K562 (cell line): ENCODE data around the gene INTS6. TPM values are rescaled to one million over a fixed set of nuclear protein-coding genes. Genes with fewer than 3 reads are reported as not detected.

ENCODE experiments used
- BRF1 ChIP-seq: IDR thresholded peaks from 3 replicates; pipeline ENCODE4 v1.6.1; 2011; ENCODE audit warnings: borderline replicate concordance, mild to moderate bottlenecking; ENCODE audit not compliant: insufficient read length; ENCODE audit errors: extremely low read depth
- C11orf30 ChIP-seq: fragments of 450-650 bp; IDR thresholded peaks from 2 replicates; pipeline ENCODE4 v1.6.1; 2016; ENCODE audit warnings: low read depth, mild to moderate bottlenecking
- CCNT2 ChIP-seq: IDR thresholded peaks from 2 replicates; pipeline ENCODE4 v1.6.1; 2011; ENCODE audit warnings: borderline replicate concordance, low read depth, mild to moderate bottlenecking, moderate library complexity, mixed read lengths, low read length; ENCODE audit not compliant: insufficient read length; ENCODE audit errors: extremely low read depth
- EP300 ChIP-seq: IDR thresholded peaks from 2 replicates; pipeline ENCODE4 v1.6.1; 2012; ENCODE audit warnings: low read length, improper control_type of control experiment
- ERF ChIP-seq: fragments of 450-650 bp; formaldehyde crosslinking; IDR thresholded peaks from 2 replicates; pipeline ENCODE4 v1.4.0; 2020; ENCODE audit warnings: mild to moderate bottlenecking, mixed read lengths
- FOXA3 ChIP-seq, 2 experiments: fragments of 450-650 bp in 1 of 2; sonication (generic) in 1 of 2; formaldehyde crosslinking; IDR thresholded peaks in 1 of 2; conservative IDR thresholded peaks in 1 of 2; 2 replicates each; pipeline versions ENCODE4 v1.4.0 to v1.8.0; 2020 to 2022; ENCODE audit warnings: mild to moderate bottlenecking in 2 of 2, missing genetic modification reagents in 1 of 2
- FOXK1 ChIP-seq: sonication (generic); formaldehyde crosslinking; IDR thresholded peaks from 2 replicates; pipeline ENCODE4 v1.8.0; 2022; ENCODE audit warnings: missing genetic modification reagents, mild to moderate bottlenecking, borderline replicate concordance
- FOXM1 ChIP-seq, 2 experiments: fragments of 450-650 bp in 1 of 2; sonication (generic) in 1 of 2; formaldehyde crosslinking in 1 of 2; IDR thresholded peaks; 2 replicates each; pipeline versions ENCODE4 v1.6.1 to v1.9.0; 2017 to 2022; ENCODE audit warnings: low read depth in 2 of 2, mild to moderate bottlenecking in 2 of 2, missing genetic modification reagents in 1 of 2, moderate library complexity in 1 of 2
- JUNB ChIP-seq: fragments of 450-650 bp; formaldehyde crosslinking; conservative IDR thresholded peaks from 2 replicates; pipeline ENCODE4 v1.4.0; 2020; ENCODE audit warnings: mild to moderate bottlenecking
- KLF1 ChIP-seq: fragments of 450-650 bp; IDR thresholded peaks from 2 replicates; pipeline ENCODE4 v1.6.1; 2016; ENCODE audit warnings: missing genetic modification characterization, missing compliant biosample characterization
- MAFG ChIP-seq: fragments of 450-650 bp; conservative IDR thresholded peaks from 2 replicates; pipeline ENCODE4 v1.6.1; 2016; ENCODE audit warnings: missing genetic modification characterization, missing compliant biosample characterization
- MAFK ChIP-seq: IDR thresholded peaks from 2 replicates; pipeline ENCODE4 v1.6.1; 2011; ENCODE audit warnings: low read length, improper control_type of control experiment
- MECOM ChIP-seq: fragments of 250-450 bp; sonication (Bioruptor Pico); IDR thresholded peaks from 2 replicates; pipeline ENCODE4 v1.8.0; 2022; ENCODE audit warnings: inconsistent platforms
- NCOA4 ChIP-seq: fragments of 450-650 bp; IDR thresholded peaks from 2 replicates; pipeline ENCODE4 v1.6.1; 2018; ENCODE audit warnings: mild to moderate bottlenecking; ENCODE audit not compliant: partially characterized antibody
- NFE2L1 ChIP-seq: fragments of 450-650 bp; IDR thresholded peaks from 2 replicates; pipeline ENCODE4 v1.6.1; 2016; ENCODE audit warnings: missing genetic modification characterization, low read depth, mild to moderate bottlenecking, missing compliant biosample characterization, moderate library complexity, borderline replicate concordance
- SREBF2 ChIP-seq: sonication (generic); formaldehyde crosslinking; IDR thresholded peaks from 2 replicates; pipeline ENCODE4 v1.4.0; 2020; ENCODE audit warnings: mild to moderate bottlenecking, missing genetic modification reagents
- STAT5B ChIP-seq: fragments of 250-450 bp; sonication (Bioruptor Pico); IDR thresholded peaks from 2 replicates; pipeline ENCODE4 v1.8.0; 2021; ENCODE audit warnings: mild to moderate bottlenecking, inconsistent platforms
- TARDBP ChIP-seq: fragments of 450-650 bp; IDR thresholded peaks from 2 replicates; pipeline ENCODE4 v1.6.1; 2016
- ZEB2 ChIP-seq: fragments of 450-650 bp; IDR thresholded peaks from 2 replicates; pipeline ENCODE4 v1.6.1; 2016
- ZKSCAN1 ChIP-seq: fragments of 150-350 bp; IDR thresholded peaks from 2 replicates; pipeline ENCODE4 v1.6.1; 2016; ENCODE audit warnings: low read depth, low read length
- ZNF224 ChIP-seq: sonication (generic); formaldehyde crosslinking; IDR thresholded peaks from 2 replicates; pipeline ENCODE4 v1.8.0; 2022; ENCODE audit warnings: mild to moderate bottlenecking, missing genetic modification reagents
- ZNF239 ChIP-seq: fragments of 250-450 bp; sonication (Bioruptor Pico); IDR thresholded peaks from 2 replicates; pipeline ENCODE4 v1.4.0; 2020; ENCODE audit warnings: mild to moderate bottlenecking
- ZNF609 ChIP-seq: sonication (generic); formaldehyde crosslinking; IDR thresholded peaks from 2 replicates; pipeline ENCODE4 v1.8.1; 2023; ENCODE audit warnings: missing genetic modification reagents, mild to moderate bottlenecking, borderline replicate concordance
- polyA plus RNA-seq, 8 experiments: library from polyadenylated mRNA; depleted of rRNA in 4 of 8; stranded (reverse) in 5 of 8; unstranded in 3 of 8; fragments of >200 nt; fragmentation: Nextera tagmentation in 2 of 8; fragmentation: Illumina TruSeq in 1 of 8; extraction: Ambion mirVana in 2 of 8; extraction: Trizol in 1 of 8; gene quantifications; 2 replicates each; pipeline versions ENCODE4 v1.2.1 to v1.2.3, GENCODE V29; 2011 to 2014; ENCODE audit warnings: inconsistent platforms in 1 of 8, missing spikeins in 1 of 8
- total RNA-seq, 7 experiments: library from RNA; depleted of rRNA in 6 of 7; stranded (reverse); fragments of >200 nt in 6 of 7; fragmentation: Illumina TruSeq in 2 of 7; extraction: Trizol in 2 of 7; gene quantifications; 2 replicates each; pipeline versions ENCODE4 v1.2.1 to v1.2.3, GENCODE V29; 2011 to 2021; ENCODE audit warnings: low replicate concordance in 1 of 7

Gene INTS6
- total and polyA plus RNA-seq, 9 of the 15 experiments (the other 6 are each of a cell fraction or from before 2014, with no cell fraction given): 3.7 to 29.8 (median 16.1) TPM

DNA sequence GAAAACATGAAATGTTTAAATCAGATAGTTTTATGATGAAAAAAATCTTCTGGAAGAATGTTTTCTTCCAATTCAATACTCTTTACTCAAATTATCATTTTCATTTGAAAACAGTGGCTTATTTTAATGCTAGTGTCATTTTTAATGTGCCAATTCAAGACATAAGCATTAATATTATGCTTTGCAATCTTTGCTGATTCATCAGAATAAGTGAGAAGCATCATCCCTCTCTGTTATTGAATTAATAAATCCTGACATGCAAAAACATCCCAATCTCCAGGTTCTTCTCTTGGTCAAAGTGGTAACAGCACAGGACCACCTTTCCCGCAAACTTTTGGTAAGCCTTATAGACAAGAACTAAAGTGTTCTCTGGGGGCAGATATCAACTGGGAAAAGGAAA, 3.8 kb downstream of the INTS6 start (continued):
- no peak for TF ChIP-seq FOXA3 (CRISPR knock-in tag; conservative IDR thresholded peaks at IDR 0.05 in 1 of 2, IDR thresholded peaks at IDR 0.05 in 1 of 2)
- TF ChIP-seq STAT5B (CRISPR knock-in tag): no peak
- TF ChIP-seq ZEB2: no peak
- TF ChIP-seq ZNF239 (CRISPR knock-in tag): no peak
- no peak for TF ChIP-seq ZNF224
- TF ChIP-seq TARDBP: no peak
- no peak for TF ChIP-seq FOXK1 (CRISPR knock-in tag)
- no peak for TF ChIP-seq NFE2L1
- no peak for TF ChIP-seq ERF (CRISPR knock-in tag)
- no peak for TF ChIP-seq MECOM (CRISPR knock-in tag)
- no peak for TF ChIP-seq EP300
- no peak for TF ChIP-seq JUNB (CRISPR knock-in tag)
- TF ChIP-seq CCNT2: no peak
- no peak for TF ChIP-seq KLF1
- no peak for TF ChIP-seq ZNF609 (CRISPR knock-in tag)
- TF ChIP-seq BRF1: no peak
- TF ChIP-seq ZKSCAN1: no peak
- TF ChIP-seq SREBF2 (CRISPR knock-in tag): no peak
- TF ChIP-seq FOXM1 (IDR thresholded peaks at IDR 0.05; ENCODE audit: low read depth): no peak
- TF ChIP-seq FOXM1 (CRISPR knock-in tag; IDR thresholded peaks at IDR 0.05; ENCODE audit: low read depth): no peak
- TF ChIP-seq C11orf30: peak; percentile 82
- TF ChIP-seq MAFK: peak; percentile 66
- TF ChIP-seq MAFG: peak; percentile 79
- TF ChIP-seq NCOA4: no peak
